ENCODE results near the gene C1QTNF5. TPM values are rescaled to one million over a fixed set of nuclear protein-coding genes. Genes with fewer than 3 reads are reported as not detected.

C1QTNF5 gene
- total RNA-seq, 6 experiments from 2014 or later = 2.8 to 6.3 (median 4.8) TPM

DNA sequence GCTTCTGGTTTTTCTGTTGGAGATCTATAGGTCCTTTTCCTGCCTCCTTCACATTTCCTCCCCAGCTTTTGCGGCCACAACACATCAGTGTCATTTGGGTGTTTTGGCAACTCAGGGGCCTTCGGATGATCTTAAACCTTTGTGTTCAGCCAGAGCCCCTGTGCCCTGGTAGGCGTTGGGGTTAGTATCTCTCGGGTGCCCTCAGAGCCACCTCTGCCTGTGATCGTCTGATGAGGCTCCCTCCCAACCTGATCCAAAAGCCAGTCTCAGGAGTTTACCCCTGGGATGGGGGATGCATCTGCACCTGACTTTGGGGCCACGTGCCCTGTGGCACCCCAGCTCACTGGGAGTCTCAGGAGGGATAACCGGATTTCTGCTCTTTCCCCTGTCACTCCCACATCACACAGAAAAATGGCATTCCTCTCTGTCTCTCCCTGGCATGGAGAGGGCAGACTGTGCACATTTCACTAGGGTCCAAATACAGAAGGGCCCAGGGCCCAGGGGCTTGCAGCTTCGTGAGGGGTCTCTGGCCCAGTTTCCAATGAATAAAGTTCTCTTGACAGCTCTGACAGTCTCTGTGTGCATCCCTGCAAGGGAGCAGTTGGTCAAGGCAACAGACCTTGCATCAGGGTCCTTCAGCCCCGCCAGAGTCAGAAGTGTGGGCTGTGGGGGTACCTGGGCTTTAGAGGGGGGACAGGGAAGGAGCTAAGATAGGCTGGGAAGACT, 3.8 kb downstream of the C1QTNF5 start:
- no peaks in the 10 kb centered on the region for H3K27me3 ChIP-seq
- DNase-seq (peak in 2 of 3 donors; percentile 32 to 39), ATAC-seq (no peak)
- intact Hi-C loops (cut with DNase I) = no loop called here
- H3K4me3 ChIP-seq = no peak overlapping the region
- no peaks in the 10 kb centered on the region for H3K9me3 ChIP-seq
- no peak for TF ChIP-seq POLR2A (IDR thresholded peaks at IDR 0.05)
- TF ChIP-seq, protein P1, sequence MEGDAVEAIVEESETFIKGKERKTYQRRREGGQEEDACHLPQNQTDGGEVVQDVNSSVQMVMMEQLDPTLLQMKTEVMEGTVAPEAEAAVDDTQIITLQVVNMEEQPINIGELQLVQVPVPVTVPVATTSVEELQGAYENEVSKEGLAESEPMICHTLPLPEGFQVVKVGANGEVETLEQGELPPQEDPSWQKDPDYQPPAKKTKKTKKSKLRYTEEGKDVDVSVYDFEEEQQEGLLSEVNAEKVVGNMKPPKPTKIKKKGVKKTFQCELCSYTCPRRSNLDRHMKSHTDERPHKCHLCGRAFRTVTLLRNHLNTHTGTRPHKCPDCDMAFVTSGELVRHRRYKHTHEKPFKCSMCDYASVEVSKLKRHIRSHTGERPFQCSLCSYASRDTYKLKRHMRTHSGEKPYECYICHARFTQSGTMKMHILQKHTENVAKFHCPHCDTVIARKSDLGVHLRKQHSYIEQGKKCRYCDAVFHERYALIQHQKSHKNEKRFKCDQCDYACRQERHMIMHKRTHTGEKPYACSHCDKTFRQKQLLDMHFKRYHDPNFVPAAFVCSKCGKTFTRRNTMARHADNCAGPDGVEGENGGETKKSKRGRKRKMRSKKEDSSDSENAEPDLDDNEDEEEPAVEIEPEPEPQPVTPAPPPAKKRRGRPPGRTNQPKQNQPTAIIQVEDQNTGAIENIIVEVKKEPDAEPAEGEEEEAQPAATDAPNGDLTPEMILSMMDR (IDR thresholded peaks at IDR 0.05) = no peak
- H3K27ac ChIP-seq = no peak overlapping the region
- 88% methylated on average over 5 of the region's 9 CpGs for WGBS (ENCODE audit: insufficient coverage, low coverage, low lambda C conversion rate, missing lambda C conversion rate)
- peaks cover 0 to 28% (median 12%) of the 10 kb centered on the region in 4 donors for H3K4me1 ChIP-seq
- no peaks in the 10 kb centered on the region for H3K36me3 ChIP-seq

DNA sequence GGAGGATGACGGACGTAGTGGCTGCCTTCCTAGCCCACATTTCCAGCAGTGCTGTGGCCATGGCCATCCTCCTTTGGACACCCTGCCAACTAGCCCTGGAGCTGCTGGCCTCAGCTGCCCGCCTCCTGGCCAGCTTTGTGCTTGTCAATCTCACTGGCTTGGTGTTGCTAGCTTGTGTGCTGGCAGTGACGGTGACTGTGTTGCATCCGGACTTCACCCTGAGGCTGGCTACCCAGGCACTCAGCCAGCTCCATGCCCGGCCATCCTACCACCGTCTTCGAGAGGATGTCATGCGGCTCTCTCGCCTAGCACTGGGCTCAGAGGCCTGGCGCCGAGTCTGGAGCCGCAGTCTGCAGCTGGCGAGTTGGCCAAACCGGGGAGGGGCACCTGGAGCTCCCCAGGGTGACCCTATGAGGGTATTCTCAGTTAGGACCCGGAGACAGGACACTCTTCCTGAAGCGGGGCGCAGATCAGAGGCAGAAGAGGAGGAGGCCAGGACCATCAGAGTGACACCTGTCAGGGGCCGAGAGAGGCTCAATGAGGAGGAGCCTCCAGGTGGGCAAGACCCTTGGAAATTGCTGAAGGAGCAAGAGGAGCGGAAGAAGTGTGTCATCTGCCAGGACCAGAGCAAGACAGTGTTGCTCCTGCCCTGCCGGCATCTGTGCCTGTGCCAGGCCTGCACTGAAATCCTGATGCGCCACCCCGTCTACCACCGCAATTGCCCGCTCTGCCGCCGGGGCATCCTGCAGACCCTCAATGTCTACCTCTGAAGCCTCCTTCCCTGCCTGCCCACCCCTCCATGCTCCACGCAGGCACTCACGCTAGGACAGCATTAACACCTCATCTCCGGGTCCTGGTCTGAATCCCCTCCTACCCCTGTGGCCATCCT, 4.8 kb downstream of the C1QTNF5 start:
- no peaks in the 10 kb centered on the region for H3K9me3 ChIP-seq
- peak overlapping the region in 2 of 3 donors; percentile 65 to 87 for H3K4me3 ChIP-seq
- ATAC-seq (peak; percentile 63 to 75 (median 70)), DNase-seq (peak; percentile 88 to 96 (median 95))
- peaks cover 0 to 28% (median 12%) of the 10 kb centered on the region in 4 donors for H3K4me1 ChIP-seq
- intact Hi-C loops (cut with DNase I) = no loop called here
- peak overlapping the region in 1 of 3 donors; percentile 88 for H3K27ac ChIP-seq
- H3K36me3 ChIP-seq = no peaks in the 10 kb centered on the region
- H3K27me3 ChIP-seq = no peaks in the 10 kb centered on the region
- 84% methylated on average over 5 of the region's 30 CpGs for WGBS (ENCODE audit: insufficient coverage, low coverage, low lambda C conversion rate, missing lambda C conversion rate)
- TF ChIP-seq POLR2A (IDR thresholded peaks at IDR 0.05) = peak; percentile 40
- TF ChIP-seq, protein P1 (IDR thresholded peaks at IDR 0.05) = no peak

DNA sequence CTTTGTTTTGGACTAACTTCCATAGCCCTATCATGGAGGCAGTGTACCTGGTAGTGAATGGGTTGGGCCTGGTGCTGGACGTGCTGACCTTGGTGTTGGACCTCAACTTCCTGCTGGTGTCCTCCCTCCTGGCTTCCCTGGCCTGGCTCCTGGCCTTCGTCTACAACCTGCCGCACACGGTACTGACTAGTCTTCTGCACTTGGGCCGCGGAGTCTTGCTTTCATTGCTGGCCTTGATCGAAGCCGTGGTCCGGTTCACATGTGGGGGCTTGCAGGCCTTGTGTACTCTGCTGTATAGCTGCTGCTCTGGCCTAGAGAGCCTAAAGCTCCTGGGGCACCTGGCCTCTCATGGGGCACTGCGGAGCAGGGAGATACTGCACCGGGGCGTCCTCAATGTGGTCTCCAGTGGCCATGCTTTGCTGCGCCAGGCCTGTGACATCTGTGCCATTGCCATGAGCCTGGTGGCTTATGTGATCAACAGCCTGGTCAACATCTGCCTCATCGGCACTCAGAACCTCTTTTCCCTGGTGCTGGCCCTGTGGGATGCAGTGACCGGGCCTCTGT, 5.5 kb downstream of the C1QTNF5 start:
- Histone ChIP-seq H3K36me3 (no peaks in the 10 kb centered on the region), H3K4me1 (peaks cover 0 to 28% (median 11%) of the 10 kb centered on the region in 4 donors), H3K4me3 (peak overlapping the region; percentile 65 to 87 (median 74)), H3K9me3 (no peaks in the 10 kb centered on the region), H3K27ac (peak overlapping the region in 2 of 3 donors; percentile 59 to 88), H3K27me3 (no peaks in the 10 kb centered on the region)
- no peak for ATAC-seq
- TF ChIP-seq POLR2A (IDR thresholded peaks at IDR 0.05) = no peak
- TF ChIP-seq, protein P1 (IDR thresholded peaks at IDR 0.05) = no peak
- 0% methylated on average over 3 of the region's 15 CpGs for WGBS (ENCODE audit: insufficient coverage, low coverage, low lambda C conversion rate, missing lambda C conversion rate)
- intact Hi-C loops (cut with DNase I) = no loop called here
- DNase-seq = peak in 2 of 3 donors; percentile 51 to 56

DNA sequence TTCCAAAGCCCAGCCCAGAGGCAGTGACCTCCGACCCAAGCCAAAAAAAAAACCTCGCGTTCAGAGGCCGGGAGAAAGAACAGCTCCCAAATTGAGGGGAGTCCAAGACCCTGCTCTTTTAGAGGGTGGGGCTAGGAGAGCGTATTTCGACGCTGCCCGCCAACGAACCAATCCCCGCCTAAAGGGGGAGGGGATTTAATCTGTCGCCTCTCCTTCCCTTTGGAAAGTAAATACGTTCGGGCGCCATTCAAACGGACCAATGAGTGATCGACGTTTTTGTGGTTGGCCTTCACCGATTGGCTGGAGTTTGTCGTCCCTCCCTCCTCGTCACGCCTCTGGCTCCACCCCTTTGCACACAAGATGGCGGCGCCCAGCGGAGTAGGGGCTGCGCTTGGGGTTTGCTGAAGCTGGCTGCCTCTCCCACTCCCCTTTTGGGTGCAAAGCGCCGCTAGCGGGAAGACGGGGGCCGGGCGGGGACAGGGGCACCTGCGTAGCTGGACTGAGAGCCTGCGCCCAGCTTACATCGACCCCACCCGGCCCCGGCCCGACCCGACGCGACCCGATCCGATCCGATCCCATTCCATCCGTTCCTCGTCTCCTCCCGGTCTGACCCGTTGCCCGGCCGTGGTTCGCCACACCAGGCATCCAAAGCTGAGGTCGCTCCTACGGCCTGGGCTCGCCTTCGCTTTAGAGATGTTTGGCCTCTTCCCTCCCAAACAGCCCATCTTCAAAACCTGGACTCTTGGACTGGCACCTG, 6.3 kb downstream of the C1QTNF5 start, which contains the start of gene RNF26:
TSS of gene RNF26 (plus strand) at position 354 of the 757 bp plus-strand sequence. CDS start 596 bp downstream, outside the sequence.
- Histone ChIP-seq H3K9me3 (no peaks in the 10 kb centered on the region), H3K4me3 (peak within 1 kb of the TSS; percentile 65 to 87 (median 74)), H3K4me1 (peaks cover 0 to 21% (median 7%) of the 10 kb centered on the region in 4 donors), H3K36me3 (no peaks in the 10 kb centered on the region), H3K27ac (peak within 1 kb of the TSS; percentile 59 to 88 (median 74)), H3K27me3 (no peaks in the 10 kb centered on the region)
- 0% methylated on average over 20 of the region's 54 CpGs for WGBS (ENCODE audit: insufficient coverage, low coverage, low lambda C conversion rate, missing lambda C conversion rate)
- ATAC-seq (peak; percentile 91 to 93 (median 92)), DNase-seq (peak; percentile 90 to 97 (median 94))
- intact Hi-C loops (cut with DNase I) = no loop called here
- peak; percentile 73 for TF ChIP-seq POLR2A (IDR thresholded peaks at IDR 0.05)
- TF ChIP-seq, protein P1 (IDR thresholded peaks at IDR 0.05) = no peak
